GM23338 (cell line): Measurements from ENCODE around the gene COL16A1. TPM values are rescaled to one million over a fixed set of nuclear protein-coding genes. Genes with fewer than 3 reads are reported as not detected.

ENCODE experiments used
- ATAC-seq: fragments of 200-7000 bp; cut with Tn5 transposase; 3 replicates; pipeline ENCODE4 v1.9.1; 2020
- DNase-seq: peaks from one replicate; pipeline ENCODE4 v3.0.0-alpha.2; 2015; ENCODE audit warnings: low spot score
- H2AFZ ChIP-seq: fragments of 200-600 bp; sonication (generic); 2 replicates; pipeline ENCODE4 v1.8.0; 2016; ENCODE audit warnings: antibody characterized with exemption, mild to moderate bottlenecking, moderate library complexity
- H3F3A ChIP-seq: fragments of 200-600 bp; sonication (generic); replicated peaks from 2 replicates; pipeline ENCODE4 v1.8.0; 2017; ENCODE audit warnings: antibody characterized with exemption, mixed run types, low read depth
- H3K27ac ChIP-seq: fragments of 200-600 bp; sonication (generic); 2 replicates; pipeline ENCODE4 v1.6.1; 2016; ENCODE audit warnings: low read depth
- H3K27me3 ChIP-seq: fragments of 200-600 bp; sonication (generic); 2 replicates; pipeline ENCODE4 v1.8.0; 2016; ENCODE audit warnings: mild to moderate bottlenecking, mixed run types, moderate library complexity; ENCODE audit not compliant: insufficient read depth
- H3K36me3 ChIP-seq: fragments of 200-600 bp; sonication (generic); 2 replicates; pipeline ENCODE4 v1.8.0; 2016; ENCODE audit warnings: mild to moderate bottlenecking; ENCODE audit not compliant: insufficient read depth
- H3K4me1 ChIP-seq: fragments of 200-600 bp; sonication (generic); 2 replicates; pipeline ENCODE4 v1.8.0; 2016; ENCODE audit warnings: mild to moderate bottlenecking, moderate library complexity; ENCODE audit not compliant: insufficient read depth
- H3K4me2 ChIP-seq: fragments of 200-600 bp; sonication (generic); 2 replicates; pipeline ENCODE4 v1.7.1; 2017; ENCODE audit warnings: mixed run types
- H3K4me3 ChIP-seq: fragments of 200-600 bp; sonication (generic); 2 replicates; pipeline ENCODE4 v1.6.1; 2016; ENCODE audit warnings: mixed run types
- H3K79me2 ChIP-seq: fragments of 200-600 bp; sonication (generic); replicated peaks from 2 replicates; pipeline ENCODE4 v1.8.0; 2017; ENCODE audit warnings: mild to moderate bottlenecking; ENCODE audit not compliant: insufficient read depth
- H3K9me2 ChIP-seq: fragments of 200-600 bp; sonication (generic); 2 replicates; pipeline ENCODE4 v1.8.0; 2017; ENCODE audit not compliant: insufficient read depth
- H4K20me1 ChIP-seq: fragments of 200-600 bp; sonication (generic); replicated peaks from 2 replicates; pipeline ENCODE4 v1.8.0; 2017; ENCODE audit warnings: mild to moderate bottlenecking; ENCODE audit not compliant: insufficient read depth
- H3K27ac Mint-ChIP-seq: 2 replicates; pipeline ENCODE4 v1.8.0; 2020; ENCODE audit warnings: inconsistent platforms, mild to moderate bottlenecking, moderate library complexity, mixed read lengths
- H3K27me3 Mint-ChIP-seq: 3 replicates; pipeline ENCODE4 v1.8.0; 2022; ENCODE audit warnings: low read depth, mild to moderate bottlenecking, moderate library complexity, mixed read lengths, inconsistent platforms; ENCODE audit not compliant: insufficient read depth, poor library complexity
- H3K36me3 Mint-ChIP-seq: 3 replicates; pipeline ENCODE4 v1.8.0; 2021; ENCODE audit warnings: low read depth, mild to moderate bottlenecking, inconsistent platforms, moderate library complexity, mixed read lengths
- H3K4me1 Mint-ChIP-seq: 3 replicates; pipeline ENCODE4 v1.8.0; 2020; ENCODE audit warnings: mild to moderate bottlenecking, inconsistent platforms, mixed read lengths
- H3K4me3 Mint-ChIP-seq: 3 replicates; pipeline ENCODE4 v1.8.0; 2021; ENCODE audit warnings: moderate library complexity, mild to moderate bottlenecking, inconsistent platforms, mixed read lengths
- H3K9me3 Mint-ChIP-seq: 3 replicates; pipeline ENCODE4 v1.8.0; 2020; ENCODE audit warnings: moderate library complexity, mild to moderate bottlenecking, inconsistent platforms, mixed read lengths
- CTCF ChIP-seq, 2 experiments: fragments of 200-600 bp in 1 of 2; sonication (generic) in 1 of 2; conservative IDR thresholded peaks; 2 replicates each; pipeline versions ENCODE4 v1.5.1 to v1.6.1; 2016 to 2017; ENCODE audit warnings: antibody characterized with exemption in 2 of 2, low read depth in 2 of 2, mild to moderate bottlenecking in 2 of 2, moderate library complexity in 1 of 2
- EZH2 ChIP-seq: fragments of 200-600 bp; sonication (generic); IDR thresholded peaks from one replicate; pipeline ENCODE4 v1.8.0; 2017; ENCODE audit warnings: antibody characterized with exemption, mild to moderate bottlenecking, low read depth; ENCODE audit not compliant: unreplicated experiment
- EZH2phosphoT487 ChIP-seq: fragments of 200-600 bp; sonication (generic); IDR thresholded peaks from one replicate; pipeline ENCODE4 v1.8.1; 2018; ENCODE audit warnings: antibody characterized with exemption; ENCODE audit not compliant: unreplicated experiment
- JUNB ChIP-seq: IDR thresholded peaks from one replicate; pipeline ENCODE4 v1.6.1; 2016; ENCODE audit warnings: antibody characterized with exemption; ENCODE audit not compliant: unreplicated experiment
- NANOG ChIP-seq: IDR thresholded peaks from 2 replicates; pipeline ENCODE4 v1.6.1; 2016; ENCODE audit warnings: antibody characterized with exemption, borderline replicate concordance
- STAT1 ChIP-seq: IDR thresholded peaks from one replicate; pipeline ENCODE4 v1.6.1; 2016; ENCODE audit warnings: antibody characterized with exemption; ENCODE audit not compliant: unreplicated experiment
- ZNF331 ChIP-seq: fragments of 250-450 bp; sonication (Bioruptor Pico); IDR thresholded peaks from 2 replicates; pipeline ENCODE4 v1.5.0; 2020; ENCODE audit warnings: low read depth, mild to moderate bottlenecking, moderate library complexity
- ZNF462 ChIP-seq: fragments of 250-450 bp; sonication (Bioruptor Pico); IDR thresholded peaks from 2 replicates; pipeline ENCODE4 v1.5.0; 2020; ENCODE audit warnings: mild to moderate bottlenecking, moderate library complexity
- polyA plus RNA-seq: library from polyadenylated mRNA; unstranded; fragments of >200 nt; fragmentation: Nextera tagmentation; extraction: Ambion mirVana; gene quantifications from 2 replicates; pipeline ENCODE4 v1.2.1, GENCODE V29; 2016
- total RNA-seq: library from RNA; depleted of rRNA; stranded (reverse); fragments of >200 nt; shearing (Covaris generic); gene quantifications from 2 replicates; pipeline ENCODE4 v1.2.3, GENCODE V29; 2014

COL16A1 gene
- total and polyA plus RNA-seq, 2 experiments from 2014 or later, result 4.2 to 13.2 TPM

DNA sequence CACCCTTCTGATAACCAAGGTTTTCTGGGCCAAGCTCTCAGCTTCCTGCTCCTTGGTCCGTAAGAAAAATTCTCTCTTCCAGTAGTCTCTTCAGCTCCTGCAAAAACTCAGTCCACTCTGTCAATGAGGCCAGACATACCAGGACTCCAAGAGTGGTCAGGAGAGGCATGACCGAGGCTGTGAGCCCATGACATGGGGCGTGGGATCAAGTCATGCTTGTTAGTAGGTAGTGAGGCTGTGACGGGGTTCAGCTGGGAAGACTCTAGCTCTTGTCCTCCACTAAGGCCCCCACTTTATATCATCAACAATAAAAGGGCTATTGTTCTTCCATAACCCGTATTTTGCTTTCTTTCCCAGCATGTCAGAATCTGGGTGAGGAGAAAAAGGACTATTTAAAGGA, 96.5 kb downstream of the COL16A1 start (continued):
- TF ChIP-seq ZNF462 (CRISPR knock-in tag), result no peak
- no peak for TF ChIP-seq EZH2
- no peak for TF ChIP-seq ZNF331
- TF ChIP-seq CTCF (conservative IDR thresholded peaks at IDR 0.05; ENCODE audit: low read depth in 2 of 2), result no peak

GRCh38 chr1:31605908-31606427, 97.8 kb downstream of the COL16A1 start:
- ATAC-seq (no peak), DNase-seq (no peak)
- no peaks in the 10 kb centered on the region for H3K4me1 ChIP-seq
- Mint-ChIP-seq H3K9me3 (no peaks in the 10 kb centered on the region), H3K4me3 (no peak overlapping the region), H3K36me3 (no peaks in the 10 kb centered on the region), H3K4me1 (no peaks in the 10 kb centered on the region), H3K27ac (no peak overlapping the region), H3K27me3 (peaks cover 2% of the 10 kb centered on the region)
- no peak overlapping the region for H2AFZ ChIP-seq
- H3K36me3 ChIP-seq, result no peaks in the 10 kb centered on the region
- H3K4me2 ChIP-seq, result no peak overlapping the region
- no peak overlapping the region for H3K4me3 ChIP-seq
- H4K20me1 ChIP-seq, result no peaks in the 10 kb centered on the region
- no peaks in the 10 kb centered on the region for H3K79me2 ChIP-seq
- no peaks in the 10 kb centered on the region for H3K9me2 ChIP-seq
- no peaks in the 10 kb centered on the region for H3F3A ChIP-seq
- no peak overlapping the region for H3K27ac ChIP-seq
- no peaks in the 10 kb centered on the region for H3K27me3 ChIP-seq
- no peak for TF ChIP-seq NANOG
- no peak for TF ChIP-seq ZNF462 (CRISPR knock-in tag)
- no peak for TF ChIP-seq STAT1
- no peak for TF ChIP-seq JUNB
- no peak for TF ChIP-seq ZNF331
- TF ChIP-seq EZH2, result no peak
- no peak for TF ChIP-seq EZH2phosphoT487
